HepG2 (cell line): ENCODE results near the gene IPO5. TPM values are rescaled to one million over a fixed set of nuclear protein-coding genes. Genes with fewer than 3 reads are reported as not detected.

Source experiments
- AKAP8 ChIP-seq: sonication (generic); formaldehyde crosslinking; IDR thresholded peaks from 2 replicates; pipeline ENCODE4 v1.5.1; 2020; ENCODE audit warnings: mild to moderate bottlenecking, missing genetic modification reagents
- ARID4A ChIP-seq: sonication (generic); formaldehyde crosslinking; IDR thresholded peaks from 2 replicates; pipeline ENCODE4 v1.5.0; 2020; ENCODE audit warnings: mild to moderate bottlenecking, missing genetic modification reagents, borderline replicate concordance
- DPF2 ChIP-seq: sonication (generic); formaldehyde crosslinking; IDR thresholded peaks from 2 replicates; pipeline ENCODE4 v1.4.0; 2020; ENCODE audit warnings: mild to moderate bottlenecking, low read depth, missing genetic modification reagents, borderline replicate concordance
- HDAC1 ChIP-seq: sonication (generic); formaldehyde crosslinking; IDR thresholded peaks from 2 replicates; pipeline ENCODE4 v1.5.1; 2020; ENCODE audit warnings: mild to moderate bottlenecking, missing genetic modification reagents
- HMG20A ChIP-seq: IDR thresholded peaks from 2 replicates; pipeline ENCODE4 v1.6.1; 2016; ENCODE audit warnings: borderline replicate concordance
- HNRNPH1 ChIP-seq: fragments of 200-400 bp; formaldehyde crosslinking; optimal IDR thresholded peaks from 2 replicates; pipeline ENCODE3; 2017; ENCODE audit warnings: mild to moderate bottlenecking, low read depth, low read length
- MAZ ChIP-seq, 2 experiments: sonication (generic) in 1 of 2; formaldehyde crosslinking in 1 of 2; IDR thresholded peaks; 2 replicates each; pipeline versions ENCODE4 v1.5.0 to v1.6.1; 2012 to 2020; ENCODE audit warnings: low read depth in 2 of 2, mild to moderate bottlenecking in 2 of 2, borderline replicate concordance in 1 of 2, improper control_type of control experiment in 1 of 2, low read length in 1 of 2, missing genetic modification reagents in 1 of 2, moderate library complexity in 1 of 2
- MEF2D ChIP-seq: sonication (generic); formaldehyde crosslinking; IDR thresholded peaks from 2 replicates; pipeline ENCODE4 v1.5.1; 2020; ENCODE audit warnings: mild to moderate bottlenecking, missing genetic modification reagents
- NCOA1 ChIP-seq: sonication (generic); formaldehyde crosslinking; IDR thresholded peaks from 2 replicates; pipeline ENCODE4 v1.9.0; 2021; ENCODE audit warnings: missing genetic modification reagents
- NCOA2 ChIP-seq: sonication (generic); formaldehyde crosslinking; IDR thresholded peaks from 2 replicates; pipeline ENCODE4 v1.8.0; 2022; ENCODE audit warnings: inconsistent platforms
- PITX1 ChIP-seq: sonication (generic); formaldehyde crosslinking; IDR thresholded peaks from 2 replicates; pipeline ENCODE4 v1.5.1; 2020; ENCODE audit warnings: mild to moderate bottlenecking, missing genetic modification reagents
- RCOR2 ChIP-seq: IDR thresholded peaks from 2 replicates; pipeline ENCODE4 v1.6.1; 2016; ENCODE audit warnings: missing biosample characterization, missing genetic modification reagents
- SIX1 ChIP-seq: sonication (generic); formaldehyde crosslinking; IDR thresholded peaks from 2 replicates; pipeline ENCODE4 v1.4.0; 2020; ENCODE audit warnings: missing genetic modification reagents, borderline replicate concordance
- SP1 ChIP-seq, 2 experiments: fragments of 450-650 bp in 1 of 2; sonication (generic) in 1 of 2; formaldehyde crosslinking in 1 of 2; IDR thresholded peaks; 2 replicates each; pipeline versions ENCODE4 v1.4.0 to v1.6.1; 2016 to 2020; ENCODE audit warnings: missing genetic modification reagents in 1 of 2
- TARDBP ChIP-seq: sonication (generic); formaldehyde crosslinking; IDR thresholded peaks from 2 replicates; pipeline ENCODE4 v1.8.0; 2022; ENCODE audit warnings: mild to moderate bottlenecking, missing genetic modification reagents
- ZFP91 ChIP-seq: sonication (generic); formaldehyde crosslinking; IDR thresholded peaks from 2 replicates; pipeline ENCODE4 v1.9.0; 2022; ENCODE audit warnings: missing genetic modification reagents, mild to moderate bottlenecking, borderline replicate concordance
- ZNF230 ChIP-seq: sonication (generic); formaldehyde crosslinking; IDR thresholded peaks from 2 replicates; pipeline ENCODE4 v1.4.0; 2020; ENCODE audit warnings: mild to moderate bottlenecking, missing genetic modification reagents
- ZNF296 ChIP-seq: sonication (generic); formaldehyde crosslinking; conservative IDR thresholded peaks from 2 replicates; pipeline ENCODE4 v1.5.0; 2020; ENCODE audit warnings: mild to moderate bottlenecking, missing genetic modification reagents
- ZNF446 ChIP-seq: sonication (generic); formaldehyde crosslinking; IDR thresholded peaks from 2 replicates; pipeline ENCODE4 v1.5.0; 2020; ENCODE audit warnings: mild to moderate bottlenecking, missing genetic modification reagents
- ZNF570 ChIP-seq: sonication (generic); formaldehyde crosslinking; IDR thresholded peaks from 2 replicates; pipeline ENCODE4 v1.4.0; 2020; ENCODE audit warnings: mild to moderate bottlenecking, missing genetic modification reagents, borderline replicate concordance
- ZNF691 ChIP-seq: sonication (generic); formaldehyde crosslinking; IDR thresholded peaks from 2 replicates; pipeline ENCODE4 v1.4.0; 2020; ENCODE audit warnings: missing genetic modification reagents, low read depth, mild to moderate bottlenecking, borderline replicate concordance
- ZNF816 ChIP-seq: sonication (generic); formaldehyde crosslinking; IDR thresholded peaks from 2 replicates; pipeline ENCODE4 v1.8.0; 2022; ENCODE audit warnings: missing genetic modification reagents, mild to moderate bottlenecking, borderline replicate concordance
- polyA plus RNA-seq, 8 experiments: library from polyadenylated mRNA; depleted of rRNA in 3 of 8; stranded (reverse) in 7 of 8; unstranded in 1 of 8; fragments of >200 nt; fragmentation: Illumina TruSeq in 4 of 8; extraction: Trizol in 4 of 8; gene quantifications; 2 replicates each; pipeline versions ENCODE4 v1.2.1 to v1.2.3, GENCODE V29; 2011 to 2016; ENCODE audit warnings: low read depth in 4 of 8, missing spikeins in 1 of 8, mixed read lengths in 1 of 8; ENCODE audit not compliant: insufficient read depth in 1 of 8
- total RNA-seq, 5 experiments: library from RNA; depleted of rRNA; stranded (reverse); fragments of >200 nt; fragmentation: Illumina TruSeq; extraction: Trizol; gene quantifications; 2 replicates each; pipeline ENCODE4 v1.2.3, GENCODE V29; 2016; ENCODE audit warnings: low read depth in 1 of 5

Gene IPO5
- total and polyA plus RNA-seq, 2 of the 13 experiments (the other 11 are each of a cell fraction or from before 2014, with no cell fraction given) = 155 to 242 TPM

GRCh38 chr13:98026457-98026857 is 73.0 kb downstream of the IPO5 start (continued):
- no peak for TF ChIP-seq SP1 (IDR thresholded peaks at IDR 0.05)
- TF ChIP-seq SP1 (CRISPR knock-in tag; IDR thresholded peaks at IDR 0.05) = 0 out of 2 replicates have a peak, but pooled peaks have one; percentile 25
- TF ChIP-seq NCOA2 (CRISPR knock-in tag) = peak; percentile 81
- peak; percentile 93 for TF ChIP-seq HDAC1
- peak; percentile 93 for TF ChIP-seq MEF2D (CRISPR knock-in tag)
- TF ChIP-seq DPF2 (CRISPR knock-in tag) = peak; percentile 90
- TF ChIP-seq PITX1 (CRISPR knock-in tag) = peak; percentile 90
- no peak for TF ChIP-seq MAZ (IDR thresholded peaks at IDR 0.05; ENCODE audit: borderline replicate concordance, low read depth, low read length)
- TF ChIP-seq MAZ (CRISPR knock-in tag; IDR thresholded peaks at IDR 0.05; ENCODE audit: low read depth) = peak; percentile 49; the same call in 1 of the 2 replicates
- TF ChIP-seq TARDBP (CRISPR knock-in tag) = peak; percentile 92
- TF ChIP-seq AKAP8 (CRISPR knock-in tag) = peak; percentile 79; the same call in 1 of the 2 replicates
- peak; percentile 93; the same call in 1 of the 2 replicates for TF ChIP-seq HMG20A (CRISPR knock-in tag)
- 0 out of 2 replicates have a peak, but pooled peaks have one; percentile 38 for TF ChIP-seq SIX1 (CRISPR knock-in tag)
- TF ChIP-seq NCOA1 = peak; percentile 79; the same call in 1 of the 2 replicates
- peak; percentile 55 for TF ChIP-seq ZFP91 (CRISPR knock-in tag)
- peak; percentile 82 for TF ChIP-seq ZNF296 (CRISPR knock-in tag)
- TF ChIP-seq ZNF570 (CRISPR knock-in tag) = no peak
- no peak for TF ChIP-seq ZNF446 (CRISPR knock-in tag)
- TF ChIP-seq ARID4A (CRISPR knock-in tag) = peak; percentile 69; the same call in 1 of the 2 replicates
- TF ChIP-seq ZNF691 (CRISPR knock-in tag) = peak; percentile 52; the same call in 1 of the 2 replicates
- peak; percentile 86; the same call in 1 of the 2 replicates for TF ChIP-seq RCOR2 (CRISPR knock-in tag)
- no peak for TF ChIP-seq HNRNPH1
- TF ChIP-seq ZNF230 = no peak
- TF ChIP-seq ZNF816 (CRISPR knock-in tag) = 0 out of 2 replicates have a peak, but pooled peaks have one; percentile 42
